Mucosa of descending colon (tissue), 3 donors: ENCODE measurements around the gene FOXA2. TPM values are rescaled to one million over a fixed set of nuclear protein-coding genes. Genes with fewer than 3 reads are reported as not detected.
"Not testable (repeated sequence)": the region's sequence is repeated elsewhere in the genome, so short reads cannot be mapped to it uniquely, and the experiment has no call there.

Experiments
- ATAC-seq: fragments of 200-7000 bp; cut with Tn5 transposase; one replicate; pipeline ENCODE4 v1.9.1; 2020; ENCODE audit warnings: mild to moderate bottlenecking, moderate library complexity
- DNase-seq, 3 donors: peaks; one replicate each; pipeline ENCODE4 v3.0.0-alpha.2; 2020
- H3K36me3 ChIP-seq: fragments of 200-600 bp; one replicate; pipeline ENCODE4 v1.8.0; 2021; ENCODE audit warnings: low read depth, mild to moderate bottlenecking
- H3K4me1 ChIP-seq: fragments of 200-600 bp; one replicate; pipeline ENCODE4 v1.8.0; 2021; ENCODE audit warnings: low read depth, mild to moderate bottlenecking
- H3K4me3 ChIP-seq: fragments of 200-600 bp; one replicate; pipeline ENCODE4 v1.8.0; 2021; ENCODE audit warnings: mild to moderate bottlenecking
- H3K9me3 ChIP-seq: fragments of 200-600 bp; one replicate; pipeline ENCODE4 v1.8.0; 2021; ENCODE audit warnings: mild to moderate bottlenecking
- intact Hi-C, 2 donors: fragments of 100-400 bp; cut with DNase I in 1 of 2; cut with micrococcal nuclease in 1 of 2; formaldehyde crosslinking; loops; one replicate each; pipeline versions ENCODE4 v1.11.0 to v1.11.1; 2022; cut with DNase I, micrococcal nuclease
- total RNA-seq, 3 donors: library from RNA; stranded (reverse); fragmentation: NEBNext Ultra II Directional in 2 of 3; extraction: Animal tissue kit (Norgen Biotek cat#: 25700) in 2 of 3; gene quantifications; one replicate each; pipeline versions ENCODE4 v1.2.1 to v1.2.4, GENCODE V29; 2021 to 2023
- TF ChIP-seq, protein P1 (sequence below): fragments of 200-600 bp; IDR thresholded peaks from one replicate; pipeline ENCODE4 v1.8.0; 2022; ENCODE audit warnings: antibody characterized with exemption, mild to moderate bottlenecking
- donor health status: DM: no; HTN: no; CAD: no; lungs with moderate emphysema.
- donor health status: DM: no; HTN: no; CAD: no.
- donor health status: DM: no; HTN: yes; CAD: no.

Gene FOXA2
- total RNA-seq, 3 donors from 2014 or later: 6.2 to 25.3 (median 11.9) TPM

DNA sequence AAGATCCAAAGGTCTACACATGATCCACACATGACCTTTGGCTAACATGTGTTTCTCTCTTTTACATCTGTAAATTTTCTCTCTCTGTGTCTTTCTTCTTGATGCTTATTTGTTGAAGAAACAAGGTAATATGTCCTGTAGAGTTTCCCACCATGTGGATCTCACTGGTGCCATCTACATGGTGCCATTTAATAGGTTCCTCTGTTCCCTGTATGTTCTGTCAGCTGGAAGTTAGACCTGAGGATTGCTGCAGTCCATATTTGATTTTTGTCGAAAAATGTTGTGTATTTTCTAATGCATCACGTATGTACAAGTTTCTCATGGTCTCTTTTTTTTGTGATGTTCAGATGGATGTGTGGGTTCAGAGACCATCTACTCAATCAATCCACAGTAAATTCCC, 30.0 kb downstream of the FOXA2 start:
- H3K4me1 ChIP-seq: no peaks in the 10 kb centered on the region
- TF ChIP-seq, protein P1, sequence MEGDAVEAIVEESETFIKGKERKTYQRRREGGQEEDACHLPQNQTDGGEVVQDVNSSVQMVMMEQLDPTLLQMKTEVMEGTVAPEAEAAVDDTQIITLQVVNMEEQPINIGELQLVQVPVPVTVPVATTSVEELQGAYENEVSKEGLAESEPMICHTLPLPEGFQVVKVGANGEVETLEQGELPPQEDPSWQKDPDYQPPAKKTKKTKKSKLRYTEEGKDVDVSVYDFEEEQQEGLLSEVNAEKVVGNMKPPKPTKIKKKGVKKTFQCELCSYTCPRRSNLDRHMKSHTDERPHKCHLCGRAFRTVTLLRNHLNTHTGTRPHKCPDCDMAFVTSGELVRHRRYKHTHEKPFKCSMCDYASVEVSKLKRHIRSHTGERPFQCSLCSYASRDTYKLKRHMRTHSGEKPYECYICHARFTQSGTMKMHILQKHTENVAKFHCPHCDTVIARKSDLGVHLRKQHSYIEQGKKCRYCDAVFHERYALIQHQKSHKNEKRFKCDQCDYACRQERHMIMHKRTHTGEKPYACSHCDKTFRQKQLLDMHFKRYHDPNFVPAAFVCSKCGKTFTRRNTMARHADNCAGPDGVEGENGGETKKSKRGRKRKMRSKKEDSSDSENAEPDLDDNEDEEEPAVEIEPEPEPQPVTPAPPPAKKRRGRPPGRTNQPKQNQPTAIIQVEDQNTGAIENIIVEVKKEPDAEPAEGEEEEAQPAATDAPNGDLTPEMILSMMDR: no peak
- no peak overlapping the region for H3K4me3 ChIP-seq
- H3K9me3 ChIP-seq: no peaks in the 10 kb centered on the region
- intact Hi-C loops: no loop called here
- DNase-seq (no peak), ATAC-seq (no peak)
- H3K36me3 ChIP-seq: no peaks in the 10 kb centered on the region

DNA sequence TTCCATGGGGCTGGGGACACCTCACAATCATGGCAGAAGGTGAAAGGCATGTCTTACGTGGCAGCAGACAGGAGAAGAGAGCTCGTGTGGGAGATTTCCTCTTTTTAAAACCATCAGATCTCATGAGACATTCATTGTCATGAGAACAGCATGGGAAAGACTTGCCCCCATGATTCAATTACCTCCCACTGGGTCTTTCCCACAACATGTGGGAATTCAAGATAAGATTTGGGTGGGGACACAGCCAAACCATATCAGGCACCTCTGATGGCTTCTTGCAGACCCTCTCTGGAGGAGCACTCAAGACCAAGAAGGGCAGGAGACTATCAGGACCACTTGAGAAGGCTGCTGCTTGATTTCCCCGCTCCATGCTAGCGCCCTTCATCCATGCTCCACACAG, 33.9 kb downstream of the FOXA2 start:
- H3K4me3 ChIP-seq, H3K9me3 ChIP-seq, intact Hi-C loops, H3K36me3 ChIP-seq, ATAC-seq, DNase-seq, H3K4me1 ChIP-seq: not testable (repeated sequence)

DNA sequence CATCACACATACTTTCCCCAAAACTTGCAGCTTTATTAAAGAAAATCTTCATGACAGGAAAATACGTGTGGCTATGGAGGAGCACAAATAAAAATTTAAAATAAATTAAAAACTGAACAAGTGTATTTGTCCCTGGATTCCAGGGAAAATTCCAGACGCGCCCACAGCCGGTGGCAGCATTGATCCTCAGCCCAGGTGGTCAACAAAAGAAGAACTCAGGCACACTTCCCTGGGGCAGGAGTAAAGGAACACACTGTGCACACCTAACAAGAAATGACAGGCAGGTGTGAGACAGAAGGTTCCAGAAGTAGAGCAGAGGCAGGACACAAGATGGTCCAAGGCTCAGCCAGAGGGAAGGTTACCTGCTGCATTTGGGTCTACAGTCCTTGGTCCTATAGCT, 36.3 kb downstream of the FOXA2 start:
- DNase-seq (no peak), ATAC-seq (no peak)
- Histone ChIP-seq H3K36me3 (no peaks in the 10 kb centered on the region), H3K9me3 (no peaks in the 10 kb centered on the region), H3K4me1 (no peaks in the 10 kb centered on the region), H3K4me3 (no peak overlapping the region)
- intact Hi-C loops: no loop called here
- TF ChIP-seq, protein P1: no peak

DNA sequence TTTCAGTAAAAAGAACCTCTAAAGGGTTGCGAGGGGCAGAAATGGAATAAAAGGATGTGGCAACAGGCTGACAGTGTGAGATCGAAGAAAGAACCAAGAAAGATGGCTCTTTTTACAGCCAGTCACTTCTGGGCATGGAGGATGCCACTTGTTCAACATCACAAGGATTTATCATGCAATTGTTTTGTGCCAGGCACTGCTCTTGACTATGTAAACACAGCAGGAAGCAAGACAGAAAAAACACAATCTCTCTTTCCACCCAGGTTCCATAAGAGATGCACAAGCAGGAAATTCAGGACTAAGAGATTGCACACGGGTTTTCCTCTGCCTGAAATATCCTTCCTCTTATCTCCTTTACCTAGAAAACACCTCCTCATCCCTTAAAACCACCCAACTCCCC, 38.0 kb downstream of the FOXA2 start:
- no peak for DNase-seq
- H3K36me3 ChIP-seq: no peaks in the 10 kb centered on the region
- H3K9me3 ChIP-seq: no peaks in the 10 kb centered on the region
- ATAC-seq: no peak
- intact Hi-C loops: no loop called here
- TF ChIP-seq, protein P1: no peak
- H3K4me3 ChIP-seq: no peak overlapping the region
- no peaks in the 10 kb centered on the region for H3K4me1 ChIP-seq

DNA sequence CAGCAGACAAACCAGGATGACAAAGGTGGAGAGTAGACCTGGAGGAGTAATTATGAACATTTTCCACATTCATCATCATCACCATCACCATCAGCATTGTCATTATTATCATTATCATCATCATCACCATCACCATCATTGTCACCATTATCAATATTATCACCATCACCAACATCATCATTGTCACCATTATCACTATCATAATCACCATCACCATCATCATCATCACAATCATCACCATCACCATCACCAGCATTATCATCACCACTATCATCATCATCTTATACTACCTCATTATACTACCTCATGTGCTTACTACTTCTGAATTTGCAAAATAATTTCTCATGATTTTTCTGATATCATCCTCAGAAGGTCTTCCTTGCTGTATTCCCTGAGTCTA, 39.3 kb downstream of the FOXA2 start:
- Histone ChIP-seq H3K4me1 (no peaks in the 10 kb centered on the region), H3K36me3 (no peaks in the 10 kb centered on the region), H3K9me3 (no peaks in the 10 kb centered on the region), H3K4me3 (no peak overlapping the region)
- ATAC-seq: no peak
- no peak for DNase-seq
- TF ChIP-seq, protein P1: no peak
- intact Hi-C loops: no loop called here

DNA sequence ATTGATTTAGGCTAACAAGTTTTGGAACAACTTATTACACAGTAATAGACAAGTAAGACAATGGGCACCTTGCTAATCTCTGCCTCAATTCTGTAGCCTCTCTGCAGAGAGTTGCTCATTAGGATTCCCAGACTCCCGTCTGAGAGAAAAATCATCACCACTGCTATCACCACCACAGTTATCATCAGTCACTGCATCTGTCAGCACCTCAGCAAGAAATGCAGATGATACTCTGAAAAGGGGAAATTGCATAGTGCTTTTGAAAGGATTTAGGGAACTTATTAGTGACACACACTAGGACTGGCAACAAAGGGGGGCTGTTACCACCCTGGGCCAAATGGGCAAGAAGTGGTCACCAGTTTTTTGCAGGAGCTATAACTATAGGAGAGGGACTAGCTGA, 39.9 kb downstream of the FOXA2 start:
- intact Hi-C loops: no loop called here
- DNase-seq: no peak
- Histone ChIP-seq H3K36me3 (no peaks in the 10 kb centered on the region), H3K4me3 (no peak overlapping the region), H3K4me1 (no peaks in the 10 kb centered on the region), H3K9me3 (no peaks in the 10 kb centered on the region)
- no peak for ATAC-seq
- TF ChIP-seq, protein P1: no peak
